ENCODE data around the gene USP5.

DNA sequence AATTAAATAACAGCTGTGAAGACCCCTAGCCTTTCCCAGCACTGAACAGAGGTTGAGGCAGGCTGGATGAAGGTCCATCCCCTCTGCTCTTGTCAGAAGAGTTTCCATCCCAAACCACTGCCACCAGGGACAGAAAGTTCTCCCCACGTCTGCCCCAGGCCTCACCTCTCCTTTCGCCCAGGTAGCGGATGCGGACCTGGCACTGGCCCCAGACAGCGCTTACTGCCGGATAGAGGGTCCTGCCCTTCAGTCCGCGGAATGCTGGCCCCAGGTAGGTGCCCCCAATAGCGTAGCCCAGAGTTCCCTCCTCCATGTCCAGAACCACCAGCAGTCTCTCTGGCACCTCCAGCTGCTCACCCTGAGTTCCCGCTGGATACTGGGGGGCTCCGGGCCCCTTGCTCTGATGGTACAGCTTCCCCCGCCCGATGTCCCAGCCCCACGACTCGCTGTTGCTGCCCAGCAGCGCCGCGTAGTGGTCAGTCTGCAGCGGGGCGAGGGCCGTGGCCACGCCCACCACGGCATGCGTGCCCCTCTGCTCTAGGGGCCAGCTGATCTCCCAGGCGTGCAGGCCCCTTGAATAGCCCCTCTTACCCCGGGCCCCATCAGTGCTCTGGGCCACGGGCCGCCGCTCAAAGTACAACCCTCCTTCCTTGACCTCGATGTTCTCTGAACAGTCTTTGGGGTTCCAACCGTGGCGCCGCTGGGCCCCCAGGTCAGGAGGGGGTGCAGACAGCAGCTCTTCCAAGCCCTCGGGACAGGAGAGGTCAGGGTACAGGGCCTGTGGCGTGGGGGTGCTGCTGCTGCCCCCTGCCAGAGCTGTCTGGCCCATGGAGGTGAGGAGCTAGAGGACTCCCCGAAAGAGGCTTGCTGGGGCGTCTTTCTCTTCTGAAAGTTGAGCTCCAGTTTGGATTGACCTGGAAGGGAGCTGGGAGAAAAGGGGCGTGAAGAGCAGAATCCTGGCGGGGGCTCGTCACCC lies 20.4 kb downstream of the USP5 start:
- peak; percentile 93 for TF ChIP-seq CTCF (IDR thresholded peaks at IDR 0.05)
- TF ChIP-seq EZH2phosphoT487 (IDR thresholded peaks at IDR 0.05) = no peak

All from neural progenitor cell (in vitro differentiated cells).